ENCODE results near the gene ACD.

The ACD gene

GRCh38 chr16:67660564-67661028 lies 536 bp upstream of the ACD start, which contains the start of gene PARD6A (continued):
- TF ChIP-seq ZBTB48 (tag by site-specific recombination; IDR thresholded peaks at IDR 0.05) (peak; percentile 14; the same call in 1 of the 2 replicates), ZNF433 (tag by site-specific recombination; IDR thresholded peaks at IDR 0.05; ENCODE audit: low read depth) (no peak), ZBTB17 (tag by site-specific recombination; IDR thresholded peaks at IDR 0.05) (peak; percentile 66), ZNF510 (tag by site-specific recombination; IDR thresholded peaks at IDR 0.05; ENCODE audit: insufficient replicate concordance) (no peak), ZBTB26 (tag by site-specific recombination; optimal IDR thresholded peaks at IDR 0.05) (peak; percentile 45), SP2 (tag by site-specific recombination; IDR thresholded peaks at IDR 0.05) (peak; percentile 77), ZNF362 (tag by site-specific recombination; IDR thresholded peaks at IDR 0.05) (no peak), ZNF37A (tag by site-specific recombination; IDR thresholded peaks at IDR 0.05) (no peak), ZNF354C (tag by site-specific recombination; IDR thresholded peaks at IDR 0.05; ENCODE audit: borderline replicate concordance, low read depth) (no peak), SALL2 (tag by site-specific recombination; IDR thresholded peaks at IDR 0.05; ENCODE audit: borderline replicate concordance) (no peak), ZNF280C (tag by site-specific recombination; IDR thresholded peaks at IDR 0.05) (no peak), ZNF600 (tag by site-specific recombination; IDR thresholded peaks at IDR 0.05) (0 out of 2 replicates have a peak, but pooled peaks have one; percentile 2), RBAK (tag by site-specific recombination; IDR thresholded peaks at IDR 0.05) (no peak), ZNF292 (tag by site-specific recombination; IDR thresholded peaks at IDR 0.05; ENCODE audit: borderline replicate concordance, low read depth) (no peak), ZBTB21 (tag by site-specific recombination; IDR thresholded peaks at IDR 0.05) (peak; percentile 96), ZFP3 (tag by site-specific recombination; IDR thresholded peaks at IDR 0.05; ENCODE audit: low read depth) (no peak), ZIC2 (tag by site-specific recombination; IDR thresholded peaks at IDR 0.05) (0 out of 2 replicates have a peak, but pooled peaks have one; percentile 9), BCL11B (tag by site-specific recombination; IDR thresholded peaks at IDR 0.05; ENCODE audit: low read depth) (0 out of 2 replicates have a peak, but pooled peaks have one; percentile 55), ZXDB (tag by site-specific recombination; IDR thresholded peaks at IDR 0.05) (peak; percentile 40; the same call in 1 of the 2 replicates), KLF9 (tag by site-specific recombination; IDR thresholded peaks at IDR 0.05; ENCODE audit: low read depth) (no peak), ZNF629 (tag by site-specific recombination; IDR thresholded peaks at IDR 0.05) (peak; percentile 98), IKZF3 (tag by site-specific recombination; IDR thresholded peaks at IDR 0.05) (no peak), ZNF132 (tag by site-specific recombination; IDR thresholded peaks at IDR 0.05; ENCODE audit: borderline replicate concordance) (no peak), SP7 (tag by site-specific recombination; IDR thresholded peaks at IDR 0.05) (peak; percentile 40), KLF10 (tag by site-specific recombination; IDR thresholded peaks at IDR 0.05) (peak; percentile 19; the same call in 1 of the 2 replicates), ZNF792 (tag by site-specific recombination; IDR thresholded peaks at IDR 0.05) (peak; percentile 73; the same call in 1 of the 2 replicates), ZNF610 (tag by site-specific recombination; IDR thresholded peaks at IDR 0.05; ENCODE audit: borderline replicate concordance) (0 out of 2 replicates have a peak, but pooled peaks have one; percentile 42)
- TF ChIP-seq, protein P1, sequence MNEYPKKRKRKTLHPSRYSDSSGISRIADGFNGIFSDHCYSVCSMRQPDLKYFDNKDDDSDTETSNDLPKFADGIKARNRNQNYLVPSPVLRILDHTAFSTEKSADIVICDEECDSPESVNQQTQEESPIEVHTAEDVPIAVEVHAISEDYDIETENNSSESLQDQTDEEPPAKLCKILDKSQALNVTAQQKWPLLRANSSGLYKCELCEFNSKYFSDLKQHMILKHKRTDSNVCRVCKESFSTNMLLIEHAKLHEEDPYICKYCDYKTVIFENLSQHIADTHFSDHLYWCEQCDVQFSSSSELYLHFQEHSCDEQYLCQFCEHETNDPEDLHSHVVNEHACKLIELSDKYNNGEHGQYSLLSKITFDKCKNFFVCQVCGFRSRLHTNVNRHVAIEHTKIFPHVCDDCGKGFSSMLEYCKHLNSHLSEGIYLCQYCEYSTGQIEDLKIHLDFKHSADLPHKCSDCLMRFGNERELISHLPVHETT (tag by site-specific recombination; IDR thresholded peaks at IDR 0.05), result no peak
- TF ChIP-seq, protein P2, sequence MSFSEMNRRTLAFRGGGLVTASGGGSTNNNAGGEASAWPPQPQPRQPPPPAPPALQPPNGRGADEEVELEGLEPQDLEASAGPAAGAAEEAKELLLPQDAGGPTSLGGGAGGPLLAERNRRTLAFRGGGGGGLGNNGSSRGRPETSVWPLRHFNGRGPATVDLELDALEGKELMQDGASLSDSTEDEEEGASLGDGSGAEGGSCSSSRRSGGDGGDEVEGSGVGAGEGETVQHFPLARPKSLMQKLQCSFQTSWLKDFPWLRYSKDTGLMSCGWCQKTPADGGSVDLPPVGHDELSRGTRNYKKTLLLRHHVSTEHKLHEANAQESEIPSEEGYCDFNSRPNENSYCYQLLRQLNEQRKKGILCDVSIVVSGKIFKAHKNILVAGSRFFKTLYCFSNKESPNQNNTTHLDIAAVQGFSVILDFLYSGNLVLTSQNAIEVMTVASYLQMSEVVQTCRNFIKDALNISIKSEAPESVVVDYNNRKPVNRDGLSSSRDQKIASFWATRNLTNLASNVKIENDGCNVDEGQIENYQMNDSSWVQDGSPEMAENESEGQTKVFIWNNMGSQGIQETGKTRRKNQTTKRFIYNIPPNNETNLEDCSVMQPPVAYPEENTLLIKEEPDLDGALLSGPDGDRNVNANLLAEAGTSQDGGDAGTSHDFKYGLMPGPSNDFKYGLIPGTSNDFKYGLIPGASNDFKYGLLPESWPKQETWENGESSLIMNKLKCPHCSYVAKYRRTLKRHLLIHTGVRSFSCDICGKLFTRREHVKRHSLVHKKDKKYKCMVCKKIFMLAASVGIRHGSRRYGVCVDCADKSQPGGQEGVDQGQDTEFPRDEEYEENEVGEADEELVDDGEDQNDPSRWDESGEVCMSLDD (tag by site-specific recombination; IDR thresholded peaks at IDR 0.05), result peak; percentile 95
- TF ChIP-seq, protein P3, sequence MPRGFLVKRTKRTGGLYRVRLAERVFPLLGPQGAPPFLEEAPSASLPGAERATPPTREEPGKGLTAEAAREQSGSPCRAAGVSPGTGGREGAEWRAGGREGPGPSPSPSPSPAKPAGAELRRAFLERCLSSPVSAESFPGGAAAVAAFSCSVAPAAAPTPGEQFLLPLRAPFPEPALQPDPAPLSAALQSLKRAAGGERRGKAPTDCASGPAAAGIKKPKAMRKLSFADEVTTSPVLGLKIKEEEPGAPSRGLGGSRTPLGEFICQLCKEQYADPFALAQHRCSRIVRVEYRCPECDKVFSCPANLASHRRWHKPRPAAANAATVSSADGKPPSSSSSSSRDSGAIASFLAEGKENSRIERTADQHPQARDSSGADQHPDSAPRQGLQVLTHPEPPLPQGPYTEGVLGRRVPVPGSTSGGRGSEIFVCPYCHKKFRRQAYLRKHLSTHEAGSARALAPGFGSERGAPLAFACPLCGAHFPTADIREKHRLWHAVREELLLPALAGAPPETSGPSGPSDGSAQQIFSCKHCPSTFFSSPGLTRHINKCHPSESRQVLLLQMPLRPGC (tag by site-specific recombination; IDR thresholded peaks at IDR 0.05), result peak; percentile 28; the same call in 1 of the 2 replicates

All from HEK293 (cell line).